Smooth muscle cell of trachea (primary cell): ENCODE data around the gene SCAF4. TPM values are rescaled to one million over a fixed set of nuclear protein-coding genes. Genes with fewer than 3 reads are reported as not detected.

Source experiments
- total RNA-seq: library from RNA; depleted of rRNA; stranded (reverse); fragments of >200 nt; gene quantifications from 2 replicates; pipeline ENCODE4 v1.2.1, GENCODE V29; 2014

The SCAF4 gene, protein sequence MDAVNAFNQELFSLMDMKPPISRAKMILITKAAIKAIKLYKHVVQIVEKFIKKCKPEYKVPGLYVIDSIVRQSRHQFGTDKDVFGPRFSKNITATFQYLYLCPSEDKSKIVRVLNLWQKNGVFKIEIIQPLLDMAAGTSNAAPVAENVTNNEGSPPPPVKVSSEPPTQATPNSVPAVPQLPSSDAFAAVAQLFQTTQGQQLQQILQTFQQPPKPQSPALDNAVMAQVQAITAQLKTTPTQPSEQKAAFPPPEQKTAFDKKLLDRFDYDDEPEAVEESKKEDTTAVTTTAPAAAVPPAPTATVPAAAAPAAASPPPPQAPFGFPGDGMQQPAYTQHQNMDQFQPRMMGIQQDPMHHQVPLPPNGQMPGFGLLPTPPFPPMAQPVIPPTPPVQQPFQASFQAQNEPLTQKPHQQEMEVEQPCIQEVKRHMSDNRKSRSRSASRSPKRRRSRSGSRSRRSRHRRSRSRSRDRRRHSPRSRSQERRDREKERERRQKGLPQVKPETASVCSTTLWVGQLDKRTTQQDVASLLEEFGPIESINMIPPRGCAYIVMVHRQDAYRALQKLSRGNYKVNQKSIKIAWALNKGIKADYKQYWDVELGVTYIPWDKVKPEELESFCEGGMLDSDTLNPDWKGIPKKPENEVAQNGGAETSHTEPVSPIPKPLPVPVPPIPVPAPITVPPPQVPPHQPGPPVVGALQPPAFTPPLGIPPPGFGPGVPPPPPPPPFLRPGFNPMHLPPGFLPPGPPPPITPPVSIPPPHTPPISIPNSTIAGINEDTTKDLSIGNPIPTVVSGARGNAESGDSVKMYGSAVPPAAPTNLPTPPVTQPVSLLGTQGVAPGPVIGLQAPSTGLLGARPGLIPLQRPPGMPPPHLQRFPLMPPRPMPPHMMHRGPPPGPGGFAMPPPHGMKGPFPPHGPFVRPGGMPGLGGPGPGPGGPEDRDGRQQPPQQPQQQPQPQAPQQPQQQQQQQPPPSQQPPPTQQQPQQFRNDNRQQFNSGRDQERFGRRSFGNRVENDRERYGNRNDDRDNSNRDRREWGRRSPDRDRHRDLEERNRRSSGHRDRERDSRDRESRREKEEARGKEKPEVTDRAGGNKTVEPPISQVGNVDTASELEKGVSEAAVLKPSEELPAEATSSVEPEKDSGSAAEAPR
- 5.6 and 8.3 TPM in 2 replicates for total RNA-seq

DNA sequence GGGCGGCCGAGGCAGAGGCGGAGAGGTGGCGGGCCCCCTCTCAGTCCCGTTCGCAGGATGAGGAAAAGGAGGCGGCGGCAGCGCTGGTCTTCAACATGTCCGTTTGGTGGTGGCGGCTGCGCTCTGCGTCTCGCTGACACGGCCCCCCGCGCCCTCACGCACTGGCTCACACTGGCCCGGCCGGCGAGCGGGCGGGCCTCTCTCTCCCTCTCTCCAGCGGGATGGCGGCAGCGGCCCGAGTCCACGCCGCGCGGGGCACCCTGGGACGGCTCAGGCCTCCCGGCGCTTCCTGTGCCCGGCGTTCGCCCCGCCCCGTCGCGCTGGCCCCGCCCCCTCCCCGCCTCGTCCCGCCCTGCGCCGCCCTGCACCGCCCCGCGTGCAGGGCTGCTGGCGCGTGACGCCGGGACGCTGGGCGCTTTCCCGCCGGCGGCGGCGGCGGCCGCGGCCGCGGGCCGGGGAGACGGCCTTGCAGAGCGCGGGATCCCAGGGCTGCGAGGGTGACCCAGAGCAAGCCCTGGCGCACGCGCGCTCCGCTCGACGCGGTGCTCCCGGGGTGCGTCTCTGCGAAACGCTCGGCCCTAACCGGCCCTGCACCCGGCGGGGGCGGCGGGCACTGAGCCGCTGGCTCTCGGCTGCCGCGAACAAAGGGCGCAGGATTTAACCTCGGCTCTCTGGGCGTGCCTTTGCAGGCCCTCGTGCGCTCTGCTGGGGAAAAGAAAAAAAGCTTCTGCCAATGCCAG is at the start of gene SCAF4:
TSS of gene SCAF4 (minus strand) at position 262 of the 740 bp plus-strand sequence. CDS start 426 bp downstream, outside the sequence.

GRCh38 chr21:31659536-31660258 is 72.2 kb downstream of the SCAF4 start, which contains the start of gene SOD1:
Gene SOD1 (plus strand): TSS chr21:31659693. CDS start chr21:31659770, 77 bp downstream.

Other genes with a start within 250 kb of the SCAF4 start
- 235 and 400 TPM in 2 replicates for gene SOD1, start 72.4 kb downstream of the SCAF4 start, total RNA-seq
- not detected in 2 replicates for gene HUNK, start 140.9 kb upstream of the SCAF4 start, total RNA-seq